Transverse colon (tissue), 4 donors: ENCODE data around the gene SPEF2. TPM values are rescaled to one million over a fixed set of nuclear protein-coding genes. Genes with fewer than 3 reads are reported as not detected.

Experiments used
- DNase-seq: peaks from one replicate; pipeline ENCODE4 v3.0.0-alpha.2; 2019
- H3K27ac ChIP-seq, 4 donors: fragments of 200-600 bp; sonication (generic); 2 replicates each; pipeline ENCODE4 v1.5.1; 2016 to 2018; ENCODE audit warnings: inconsistent platforms in 4 of 4
- H3K27me3 ChIP-seq: fragments of 200-600 bp; sonication (generic); 2 replicates; pipeline ENCODE4 v1.5.1; 2017; ENCODE audit warnings: inconsistent platforms
- H3K36me3 ChIP-seq, 4 donors: fragments of 200-600 bp; sonication (generic); 2 replicates each; pipeline ENCODE4 v1.5.1; 2017 to 2019; ENCODE audit warnings: inconsistent platforms in 4 of 4
- H3K4me1 ChIP-seq, 4 donors: fragments of 200-600 bp; sonication (generic); 2 replicates each; pipeline ENCODE4 v1.5.1; 2017 to 2020; ENCODE audit warnings: inconsistent platforms in 4 of 4
- H3K4me3 ChIP-seq, 4 donors: fragments of 200-600 bp; sonication (generic); 1 replicate in 1 of 4; 2 replicates in 3 of 4; pipeline versions ENCODE4 v1.5.1 to v1.6.1; 2017 to 2019; ENCODE audit warnings: inconsistent platforms in 4 of 4
- H3K9me3 ChIP-seq, 2 donors: fragments of 200-600 bp; sonication (generic); 2 replicates each; pipeline ENCODE4 v1.5.1; 2017 to 2019; ENCODE audit warnings: inconsistent platforms in 2 of 2
- EP300 ChIP-seq: sonication (generic); formaldehyde crosslinking; IDR thresholded peaks from one replicate; pipeline ENCODE4 v1.6.1; 2017; ENCODE audit warnings: antibody characterized with exemption, low read depth
- POLR2A ChIP-seq: fragments of 450-650 bp; IDR thresholded peaks from one replicate; pipeline ENCODE4 v1.6.1; 2016; ENCODE audit warnings: antibody characterized with exemption, mild to moderate bottlenecking, moderate library complexity
- POLR2AphosphoS5 ChIP-seq, 3 donors: sonication (generic); formaldehyde crosslinking; IDR thresholded peaks; one replicate each; pipeline ENCODE4 v1.6.1; 2016; ENCODE audit warnings: antibody characterized with exemption in 3 of 3
- WGBS, 2 donors: methylation state at CpG; one replicate each; pipeline ENCODE4 v1.1.5; 2018; ENCODE audit warnings: low coverage in 1 of 2; 5-methylcytosine and 5-hydroxymethylcytosine counted together
- in situ Hi-C, 4 donors: fragments of 200-750 bp; cut with MboI; loops; one replicate each; pipeline versions ENCODE4 v1.15.0 to v1.15.1; 2017; ENCODE audit warnings: low sequenced_read_pairs in 3 of 4, low pct_ligation_motif_present in 1 of 4, low pct_unique_long_range_greater_than_20kb in 1 of 4
- intact Hi-C: fragments of 100-400 bp; cut with DNase I; formaldehyde crosslinking; loops from one replicate; pipeline ENCODE4 v1.15.1; 2023; ENCODE audit warnings: low total_unique reads
- total RNA-seq, 4 donors: library from RNA; depleted of rRNA; stranded (reverse); fragments of >200 nt; gene quantifications; one replicate each; pipeline ENCODE4 v1.1.0, GENCODE V29; 2016
- TF ChIP-seq, protein P1 (sequence below), 5 experiments: fragments of 200-600 bp in 3 of 5; fragments of 450-650 bp in 2 of 5; sonication (generic) in 3 of 5; IDR thresholded peaks; 1 replicate in 2 of 5; 2 replicates in 3 of 5; pipeline ENCODE4 v1.5.1; 2016 to 2017; ENCODE audit warnings: antibody characterized with exemption in 5 of 5, inconsistent platforms in 3 of 5, mild to moderate bottlenecking in 2 of 5, moderate library complexity in 1 of 5

The SPEF2 gene
- total RNA-seq, 4 donors from 2014 or later: 2.4 to 9.4 (median 5.1) TPM; not detected in 1

DNA sequence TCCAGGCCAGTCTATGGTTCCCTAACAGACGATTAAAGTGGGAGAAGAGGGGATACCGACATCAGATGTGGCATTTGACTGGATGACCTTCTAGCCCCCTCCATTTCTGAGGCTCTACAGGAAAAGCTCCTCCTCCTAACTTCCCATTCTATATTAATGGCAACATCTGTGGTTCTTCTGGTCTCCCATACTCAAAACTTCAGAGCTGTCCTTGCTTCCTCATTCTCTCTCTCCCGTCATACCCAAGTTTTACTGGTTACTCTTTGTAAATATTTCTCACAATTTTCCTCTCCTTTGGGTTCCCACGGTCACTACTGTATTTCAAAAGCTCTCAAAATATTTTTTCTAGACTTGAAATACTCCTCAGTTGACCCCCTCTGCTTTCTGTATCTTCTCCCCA, 203.1 kb downstream of the SPEF2 start:
- no peaks in the 10 kb centered on the region for H3K27me3 ChIP-seq
- 50 to 79% methylated on average over 2 to 4 of the region's 4 CpGs for WGBS, 2 donors
- no peaks in the 10 kb centered on the region for H3K4me1 ChIP-seq
- intact Hi-C loops (no loop called here), in situ Hi-C loops (no loop called here)
- H3K9me3 ChIP-seq: no peaks in the 10 kb centered on the region
- DNase-seq: no peak
- H3K4me3 ChIP-seq: no peak overlapping the region
- peak overlapping the region in 1 of 4 donors; percentile 9 for H3K27ac ChIP-seq
- no peaks in the 10 kb centered on the region for H3K36me3 ChIP-seq
- TF ChIP-seq POLR2AphosphoS5 (IDR thresholded peaks at IDR 0.05) (no peak), EP300 (no peak), POLR2A (no peak)
- TF ChIP-seq, protein P1, sequence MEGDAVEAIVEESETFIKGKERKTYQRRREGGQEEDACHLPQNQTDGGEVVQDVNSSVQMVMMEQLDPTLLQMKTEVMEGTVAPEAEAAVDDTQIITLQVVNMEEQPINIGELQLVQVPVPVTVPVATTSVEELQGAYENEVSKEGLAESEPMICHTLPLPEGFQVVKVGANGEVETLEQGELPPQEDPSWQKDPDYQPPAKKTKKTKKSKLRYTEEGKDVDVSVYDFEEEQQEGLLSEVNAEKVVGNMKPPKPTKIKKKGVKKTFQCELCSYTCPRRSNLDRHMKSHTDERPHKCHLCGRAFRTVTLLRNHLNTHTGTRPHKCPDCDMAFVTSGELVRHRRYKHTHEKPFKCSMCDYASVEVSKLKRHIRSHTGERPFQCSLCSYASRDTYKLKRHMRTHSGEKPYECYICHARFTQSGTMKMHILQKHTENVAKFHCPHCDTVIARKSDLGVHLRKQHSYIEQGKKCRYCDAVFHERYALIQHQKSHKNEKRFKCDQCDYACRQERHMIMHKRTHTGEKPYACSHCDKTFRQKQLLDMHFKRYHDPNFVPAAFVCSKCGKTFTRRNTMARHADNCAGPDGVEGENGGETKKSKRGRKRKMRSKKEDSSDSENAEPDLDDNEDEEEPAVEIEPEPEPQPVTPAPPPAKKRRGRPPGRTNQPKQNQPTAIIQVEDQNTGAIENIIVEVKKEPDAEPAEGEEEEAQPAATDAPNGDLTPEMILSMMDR (IDR thresholded peaks at IDR 0.05): no peak

DNA sequence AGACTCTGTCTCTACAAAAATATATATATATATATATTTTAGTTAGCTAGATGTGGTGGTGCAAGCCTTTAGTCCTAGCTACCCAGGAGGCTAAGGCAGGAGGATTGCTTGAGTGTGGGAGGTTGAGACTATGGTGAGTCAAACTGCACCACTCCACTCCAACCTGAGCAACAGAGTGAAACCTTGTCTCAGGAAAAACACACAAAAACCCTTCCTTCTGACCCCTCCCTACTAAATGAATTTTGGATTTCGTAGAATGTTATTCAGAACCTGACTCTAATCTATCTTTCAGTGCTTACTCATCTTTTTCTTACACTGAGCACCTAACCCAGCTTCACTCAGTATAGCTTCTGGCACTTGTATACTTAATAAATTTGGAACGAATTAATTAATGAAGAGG, 203.8 kb downstream of the SPEF2 start:
- 70 to 83% methylated on average over 2 of the region's 2 CpGs for WGBS, 2 donors
- Histone ChIP-seq H3K4me3 (no peak overlapping the region), H3K27ac (peak overlapping the region in 1 of 4 donors; percentile 9), H3K36me3 (no peaks in the 10 kb centered on the region), H3K27me3 (no peaks in the 10 kb centered on the region), H3K9me3 (no peaks in the 10 kb centered on the region), H3K4me1 (no peaks in the 10 kb centered on the region)
- in situ Hi-C loops: no loop called here
- intact Hi-C loops: no loop called here
- no peak for DNase-seq
- TF ChIP-seq, protein P1 (IDR thresholded peaks at IDR 0.05): no peak
- TF ChIP-seq POLR2AphosphoS5 (IDR thresholded peaks at IDR 0.05) (no peak), POLR2A (no peak), EP300 (no peak)

DNA sequence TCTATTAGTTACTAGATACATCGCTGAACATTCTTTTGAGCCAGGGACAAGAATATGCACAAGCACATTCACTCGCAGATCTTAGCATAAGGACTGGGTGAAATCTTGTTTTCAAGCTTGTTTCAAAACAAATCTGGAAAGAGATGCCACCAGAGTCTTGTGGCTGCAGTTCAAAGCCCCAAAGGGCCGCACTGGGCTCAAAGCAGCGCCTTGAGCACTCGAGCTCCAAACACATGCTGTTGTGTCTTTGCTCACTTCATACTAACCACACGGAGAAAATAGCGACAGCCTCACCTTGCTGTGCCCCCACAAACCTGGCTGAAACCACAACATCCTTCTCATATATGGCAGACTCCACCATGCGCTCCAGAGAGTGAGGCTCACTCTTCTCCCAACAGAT, 204.8 kb downstream of the SPEF2 start:
- H3K36me3 ChIP-seq: no peaks in the 10 kb centered on the region
- TF ChIP-seq, protein P1 (IDR thresholded peaks at IDR 0.05): no peak
- TF ChIP-seq EP300: no peak
- no peak for TF ChIP-seq POLR2A
- no peak for TF ChIP-seq POLR2AphosphoS5 (IDR thresholded peaks at IDR 0.05)
- no peaks in the 10 kb centered on the region for H3K9me3 ChIP-seq
- WGBS, 2 donors: 83% methylated on average over 8 of the region's 8 CpGs; no CpG with 5 or more reads in 1 of the 2 donors
- H3K27ac ChIP-seq: no peak overlapping the region
- no peaks in the 10 kb centered on the region for H3K4me1 ChIP-seq
- in situ Hi-C loops: no loop called here
- intact Hi-C loops: no loop called here
- no peak overlapping the region for H3K4me3 ChIP-seq
- no peaks in the 10 kb centered on the region for H3K27me3 ChIP-seq
- DNase-seq: peak; percentile 18

DNA sequence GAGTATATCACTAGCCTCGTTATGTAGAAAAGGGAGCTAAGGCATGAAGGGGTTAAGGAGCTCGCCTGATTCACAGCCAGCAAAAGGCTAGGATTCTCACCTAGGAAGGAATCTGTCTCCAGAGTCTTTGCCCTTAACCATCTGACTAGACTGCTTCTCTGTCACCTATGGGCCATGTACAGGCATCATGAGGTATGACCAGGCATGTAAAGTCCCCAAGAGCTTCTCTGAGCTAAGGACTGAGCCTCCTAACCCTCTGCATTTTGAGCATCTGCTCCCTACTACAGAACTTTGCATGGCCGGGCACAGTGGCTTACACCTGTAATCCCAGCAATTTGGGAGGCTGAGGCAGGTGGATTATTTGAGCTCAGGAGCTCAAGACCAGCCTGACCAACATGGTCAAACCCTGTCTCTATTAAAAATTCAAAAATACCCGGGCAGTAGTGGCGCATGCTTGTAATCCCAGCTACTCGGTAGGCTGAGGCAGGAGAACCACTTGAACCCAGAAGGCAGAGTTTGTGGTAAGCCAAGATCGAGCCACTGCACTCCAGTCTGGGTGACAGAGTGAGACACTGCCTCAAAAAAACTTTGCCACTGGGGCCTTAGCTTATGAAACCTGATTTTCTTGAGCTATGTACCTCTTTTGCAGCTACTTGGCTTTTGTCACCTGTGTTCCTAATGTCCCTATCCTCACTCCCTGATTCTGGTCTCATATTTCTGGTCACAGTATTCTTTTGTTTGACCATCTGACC, 205.9 kb downstream of the SPEF2 start:
- intact Hi-C loops (no loop called here), in situ Hi-C loops (no loop called here)
- Histone ChIP-seq H3K4me3 (no peak overlapping the region), H3K27ac (peak overlapping the region in 1 of 4 donors; percentile 19), H3K27me3 (no peaks in the 10 kb centered on the region), H3K9me3 (no peaks in the 10 kb centered on the region), H3K36me3 (no peaks in the 10 kb centered on the region), H3K4me1 (no peaks in the 10 kb centered on the region)
- no peak for DNase-seq
- TF ChIP-seq, protein P1 (IDR thresholded peaks at IDR 0.05): no peak
- TF ChIP-seq POLR2A (no peak), POLR2AphosphoS5 (IDR thresholded peaks at IDR 0.05) (no peak), EP300 (no peak)
- 72% methylated on average over 7 of the region's 7 CpGs; no CpG with 5 or more reads in 1 of the 2 donors for WGBS, 2 donors
